IMR-90 (cell line): ENCODE results near the gene TRIO. TPM values are rescaled to one million over a fixed set of nuclear protein-coding genes. Genes with fewer than 3 reads are reported as not detected.
A peak's percentile ranks its signal among the peaks of the same experiment; 100 is the strongest.

ENCODE experiments used
- ATAC-seq: fragments of 200-7000 bp; cut with Tn5 transposase; 2 replicates; pipeline ENCODE4 v1.9.1; 2020; ENCODE audit warnings: low read depth, mild to moderate bottlenecking, moderate library complexity
- BruUV-seq: library from RNA; stranded (reverse); fragments of 400-500 nt; replicated peaks from 2 replicates; lab custom pipeline; 2021; lab: Mats Ljungman, UMichigan
- CTCF ChIA-PET: fragments of 300-600 bp; formaldehyde crosslinking; extraction: SDS; loops from one replicate; lab custom pipeline; 2021; ENCODE audit warnings: antibody characterized with exemption; lab: Yijun Ruan, JAX
- POLR2A ChIA-PET: fragments of 300-600 bp; sonication (Branson Sonifier 250); formaldehyde crosslinking; loops from one replicate; lab custom pipeline; 2022; ENCODE audit warnings: antibody characterized with exemption; ENCODE audit not compliant: unreplicated experiment; lab: Charles Lee
- DNase-seq: peaks from one replicate; pipeline ENCODE4 v3.0.0; 2013
- H2AFZ ChIP-seq: replicated peaks from 2 replicates; pipeline ENCODE3; 2013; ENCODE audit warnings: low read length, mild to moderate bottlenecking; ENCODE audit not compliant: poor library complexity
- H2AK5ac ChIP-seq: 2 replicates; pipeline ENCODE4 v1.6.1; 2013; ENCODE audit warnings: low read depth, low read length, inconsistent platforms
- H2AK9ac ChIP-seq: replicated peaks from 2 replicates; pipeline ENCODE3; 2013; ENCODE audit warnings: mild to moderate bottlenecking, low read depth, low read length, moderate library complexity; ENCODE audit not compliant: poor library complexity
- H2BK120ac ChIP-seq: 2 replicates; pipeline ENCODE4 v1.6.1; 2013; ENCODE audit warnings: low read depth, low read length, inconsistent platforms
- H2BK15ac ChIP-seq: 3 replicates; pipeline ENCODE4 v1.6.1; 2013; ENCODE audit warnings: low read depth, low read length, inconsistent platforms
- H2BK20ac ChIP-seq: 2 replicates; pipeline ENCODE4 v1.6.1; 2013; ENCODE audit warnings: low read depth, mild to moderate bottlenecking, inconsistent platforms, low read length, moderate library complexity
- H2BK5ac ChIP-seq: 2 replicates; pipeline ENCODE4 v1.6.1; 2013; ENCODE audit warnings: mild to moderate bottlenecking, low read depth, low read length, inconsistent platforms; ENCODE audit not compliant: poor library complexity, severe bottlenecking
- H3K14ac ChIP-seq: replicated peaks from 2 replicates; pipeline ENCODE4 v1.6.1; 2013; ENCODE audit warnings: low read depth, low read length, inconsistent platforms
- H3K18ac ChIP-seq: 2 replicates; pipeline ENCODE4 v1.6.1; 2013; ENCODE audit warnings: low read depth, low read length, control low read depth
- H3K23ac ChIP-seq: 2 replicates; pipeline ENCODE4 v1.6.1; 2013; ENCODE audit warnings: low read depth, low read length, inconsistent platforms
- H3K27ac ChIP-seq: 2 replicates; pipeline ENCODE4 v1.5.1; 2013; ENCODE audit warnings: mild to moderate bottlenecking, control low read depth, low read length; ENCODE audit not compliant: insufficient read depth
- H3K27me3 ChIP-seq: 2 replicates; pipeline ENCODE4 v1.6.1; 2013; ENCODE audit warnings: low read length; ENCODE audit not compliant: control insufficient read depth, insufficient read depth
- H3K36me3 ChIP-seq: 2 replicates; pipeline ENCODE4 v1.6.1; 2013; ENCODE audit warnings: low read length, mixed read lengths; ENCODE audit not compliant: control insufficient read depth, insufficient read depth
- H3K4ac ChIP-seq: 2 replicates; pipeline ENCODE4 v1.6.1; 2013; ENCODE audit warnings: low read depth, low read length, inconsistent platforms
- H3K4me1 ChIP-seq: 2 replicates; pipeline ENCODE4 v1.6.1; 2013; ENCODE audit warnings: low read length, mixed read lengths; ENCODE audit not compliant: control insufficient read depth, insufficient read depth
- H3K4me2 ChIP-seq: 2 replicates; pipeline ENCODE4 v1.6.1; 2013; ENCODE audit warnings: low read depth, mild to moderate bottlenecking, control low read depth, low read length, moderate library complexity
- H3K4me3 ChIP-seq: 2 replicates; pipeline ENCODE4 v1.5.1; 2013; ENCODE audit warnings: low read depth, mild to moderate bottlenecking, control low read depth, low read length, moderate library complexity; ENCODE audit not compliant: insufficient read depth
- H3K56ac ChIP-seq: 2 replicates; pipeline ENCODE4 v1.6.1; 2013; ENCODE audit warnings: low read length, inconsistent platforms; ENCODE audit not compliant: insufficient read depth; ENCODE audit errors: extremely low read depth
- H3K79me1 ChIP-seq, 2 experiments: 2 replicates each; pipeline ENCODE4 v1.6.1; 2013; ENCODE audit warnings: low read length in 2 of 2, inconsistent platforms in 1 of 2, low read depth in 1 of 2
- H3K9ac ChIP-seq: 2 replicates; pipeline ENCODE4 v1.6.1; 2013; ENCODE audit warnings: low read depth, low read length, control low read depth
- H3K9me1 ChIP-seq: 2 replicates; pipeline ENCODE4 v1.6.1; 2013; ENCODE audit warnings: low read length, inconsistent platforms; ENCODE audit not compliant: insufficient read depth
- H3K9me3 ChIP-seq: 2 replicates; pipeline ENCODE4 v1.6.1; 2013; ENCODE audit warnings: low read length; ENCODE audit not compliant: control insufficient read depth, insufficient read depth
- H4K20me1 ChIP-seq: 2 replicates; pipeline ENCODE4 v1.6.1; 2013; ENCODE audit warnings: low read length, inconsistent platforms; ENCODE audit not compliant: insufficient read depth
- H4K5ac ChIP-seq: 2 replicates; pipeline ENCODE4 v1.6.1; 2013; ENCODE audit warnings: mild to moderate bottlenecking, low read depth, low read length, control low read depth
- H4K8ac ChIP-seq, 2 experiments: 2 replicates each; pipeline ENCODE4 v1.6.1; 2013; ENCODE audit warnings: low read depth in 2 of 2, low read length in 2 of 2, control low read depth in 1 of 2, inconsistent platforms in 1 of 2
- H4K91ac ChIP-seq: 2 replicates; pipeline ENCODE4 v1.6.1; 2013; ENCODE audit warnings: low read depth, low read length, inconsistent platforms; ENCODE audit not compliant: insufficient read depth
- BHLHE40 ChIP-seq: fragments of 150-350 bp; IDR thresholded peaks from 2 replicates; pipeline ENCODE4 v1.6.1; 2016; ENCODE audit warnings: mild to moderate bottlenecking, low read depth, low read length
- FOS ChIP-seq: fragments of 150-350 bp; IDR thresholded peaks from 2 replicates; pipeline ENCODE4 v1.6.1; 2016; ENCODE audit warnings: low read depth, low read length
- NFE2L2 ChIP-seq: fragments of 150-350 bp; IDR thresholded peaks from 2 replicates; pipeline ENCODE4 v1.6.1; 2016; ENCODE audit warnings: low read depth, mild to moderate bottlenecking, low read length
- POLR2A ChIP-seq: IDR thresholded peaks from 2 replicates; pipeline ENCODE4 v1.6.1; 2012; ENCODE audit warnings: mild to moderate bottlenecking, low read depth, low read length
- RFX5 ChIP-seq: IDR thresholded peaks from 2 replicates; pipeline ENCODE4 v1.8.0; 2012; ENCODE audit warnings: low read depth, mild to moderate bottlenecking, low read length, moderate library complexity
- WGBS, 2 experiments: methylation state at CpG; one replicate each; pipeline versions ENCODE4 v1.1.5 to v1.1.7; 2013; ENCODE audit warnings: missing lambda C conversion rate in 2 of 2; ENCODE audit not compliant: insufficient read length in 1 of 2; ENCODE audit errors: extremely low coverage in 2 of 2; 5-methylcytosine and 5-hydroxymethylcytosine counted together
- dilution Hi-C: fragments of 300-500 bp; cut with HindIII; formaldehyde crosslinking; loops from one replicate; pipeline ENCODE4 v1.14.3; 2018; ENCODE audit warnings: low sequenced_read_pairs; ENCODE audit not compliant: unreplicated experiment
- in situ Hi-C: fragments of 300-500 bp; cut with MboI; formaldehyde crosslinking; loops from 3 replicates; pipeline ENCODE4 v1.14.3; 2019; ENCODE audit warnings: low sequenced_read_pairs, inconsistent platforms, mixed read lengths
- intact Hi-C: fragments of 100-400 bp; cut with micrococcal nuclease; formaldehyde crosslinking; loops from 2 replicates; pipeline ENCODE4 v1.10.0; 2022
- polyA plus RNA-seq, 3 experiments: library from polyadenylated mRNA; depleted of rRNA; stranded (reverse); fragments of >200 nt; gene quantifications; 2 replicates each; pipeline ENCODE4 v1.2.3, GENCODE V29; 2012; ENCODE audit warnings: low replicate concordance in 1 of 3
- total RNA-seq: library from RNA; depleted of rRNA; stranded (reverse); fragments of >200 nt; gene quantifications from 2 replicates; pipeline ENCODE4 v1.2.3, GENCODE V29; 2012
- TF ChIP-seq, protein P1 (sequence below): fragments of 150-350 bp; IDR thresholded peaks from 2 replicates; pipeline ENCODE4 v1.6.1; 2016; ENCODE audit warnings: low read depth, mild to moderate bottlenecking, low read length, moderate library complexity, borderline replicate concordance

TRIO gene
- total and polyA plus RNA-seq, 2 of the 4 experiments (the other 2 are of a cell fraction), result 206 to 522 TPM

DNA sequence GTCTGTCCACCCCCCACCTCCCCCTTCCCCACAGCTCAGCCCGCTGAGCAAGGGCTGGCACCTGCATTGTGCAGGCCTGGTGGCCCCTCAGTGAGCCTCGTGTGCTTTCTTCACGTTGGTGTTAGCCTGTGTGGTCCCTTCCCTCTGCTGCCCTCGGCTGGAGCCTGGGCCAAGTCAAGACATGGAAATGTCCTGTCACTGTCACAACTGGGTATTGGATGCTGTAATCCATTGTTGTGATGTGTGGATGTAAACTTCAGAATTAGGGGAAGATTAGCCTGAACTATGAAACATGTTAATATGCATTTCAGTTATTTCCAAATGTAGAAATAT, 103.9 kb downstream of the TRIO start:
- intact Hi-C loops (no loop called here), in situ Hi-C loops (no loop called here), dilution Hi-C loops (no loop called here)
- Histone ChIP-seq H3K4ac (0 out of 2 replicates have a peak overlapping the region, but pooled peaks have one; percentile 23), H3K18ac (no peak overlapping the region), H3K56ac (no peak overlapping the region), H3K27me3 (no peaks in the 10 kb centered on the region), H4K20me1 (peaks cover 98% of the 10 kb centered on the region), H3K9me1 (peaks cover 58% of the 10 kb centered on the region), H4K5ac (no peak overlapping the region), H2AK9ac (no peak overlapping the region), H2AFZ (no peak overlapping the region), H3K4me3 (no peak overlapping the region), H3K4me1 (peaks cover 59% of the 10 kb centered on the region), H3K9ac (no peak overlapping the region), H3K27ac (peak overlapping the region; percentile 7; the same call in 1 of the 2 replicates), H2BK15ac (no peak overlapping the region), H2BK20ac (no peak overlapping the region), H2BK120ac (peak overlapping the region; percentile 57; the same call in 1 of the 2 replicates), H4K91ac (no peak overlapping the region), H2AK5ac (peak overlapping the region; percentile 30; the same call in 1 of the 2 replicates), H3K23ac (peak overlapping the region; percentile 74; the same call in 1 of the 2 replicates), H3K9me3 (no peaks in the 10 kb centered on the region), H3K4me2 (no peak overlapping the region), H3K14ac (peak overlapping the region; percentile 48; the same call in 1 of the 2 replicates), H3K79me1 (peaks cover 0 to 59% of the 10 kb centered on the region in 2 experiments; a peak in 2 of 4 replicates), H2BK5ac (peak overlapping the region; percentile 35), H3K36me3 (peaks cover 19% of the 10 kb centered on the region), H4K8ac (0 out of 4 replicates have a peak overlapping the region, but pooled peaks have one; percentile 18 to 48)
- BruUV-seq, result no TSS peak
- ATAC-seq, result no peak
- ChIA-PET CTCF (no interaction called here), POLR2A (no interaction called here)
- WGBS, 2 experiments, result 65% methylated on average over 4 of the region's 4 CpGs; no CpG with 5 or more reads in 1 of the 2 experiments
- TF ChIP-seq RFX5 (no peak), BHLHE40 (no peak), NFE2L2 (no peak), POLR2A (no peak), FOS (no peak)
- TF ChIP-seq, protein P1, sequence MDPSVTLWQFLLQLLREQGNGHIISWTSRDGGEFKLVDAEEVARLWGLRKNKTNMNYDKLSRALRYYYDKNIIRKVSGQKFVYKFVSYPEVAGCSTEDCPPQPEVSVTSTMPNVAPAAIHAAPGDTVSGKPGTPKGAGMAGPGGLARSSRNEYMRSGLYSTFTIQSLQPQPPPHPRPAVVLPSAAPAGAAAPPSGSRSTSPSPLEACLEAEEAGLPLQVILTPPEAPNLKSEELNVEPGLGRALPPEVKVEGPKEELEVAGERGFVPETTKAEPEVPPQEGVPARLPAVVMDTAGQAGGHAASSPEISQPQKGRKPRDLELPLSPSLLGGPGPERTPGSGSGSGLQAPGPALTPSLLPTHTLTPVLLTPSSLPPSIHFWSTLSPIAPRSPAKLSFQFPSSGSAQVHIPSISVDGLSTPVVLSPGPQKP, result no peak
- DNase-seq, result no peak
